Retinal pigment epithelial cell (primary cell): ENCODE results near the gene MFAP5.

Experiments
- DNase-seq: peaks from one replicate; pipeline ENCODE4 v3.0.0-alpha.2; 2010; ENCODE audit warnings: low read depth
- H3K4me3 ChIP-seq: 2 replicates; pipeline ENCODE4 v1.5.1; 2011; ENCODE audit warnings: mild to moderate bottlenecking, low read length, control low read depth, moderate library complexity
- TF ChIP-seq, protein P1 (sequence below): conservative IDR thresholded peaks from 2 replicates; pipeline ENCODE4 v1.5.1; 2011; ENCODE audit warnings: low read depth, low read length, control low read depth, inconsistent platforms

MFAP5 gene, protein sequence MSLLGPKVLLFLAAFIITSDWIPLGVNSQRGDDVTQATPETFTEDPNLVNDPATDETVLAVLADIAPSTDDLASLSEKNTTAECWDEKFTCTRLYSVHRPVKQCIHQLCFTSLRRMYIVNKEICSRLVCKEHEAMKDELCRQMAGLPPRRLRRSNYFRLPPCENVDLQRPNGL

DNA sequence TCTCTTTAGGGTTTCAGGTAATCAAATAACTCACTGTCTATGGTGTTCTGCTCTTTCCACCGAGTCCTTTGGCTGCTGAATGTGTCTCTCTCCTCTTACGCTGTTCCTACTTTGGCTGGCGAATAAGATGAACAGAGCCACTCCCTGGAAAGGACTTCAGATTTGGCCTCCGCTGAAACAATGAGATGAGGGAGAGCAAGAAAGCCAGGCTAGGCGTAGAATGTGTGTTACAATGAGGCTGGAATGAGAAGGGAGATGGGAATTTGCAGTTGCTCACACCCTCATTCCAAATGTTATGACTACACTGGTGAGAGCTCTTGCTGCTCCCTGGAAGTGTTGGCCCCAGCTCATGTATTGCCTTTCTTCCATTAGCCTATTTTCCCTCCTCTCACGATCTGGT, at the start of gene MFAP5:
Gene MFAP5, minus strand, starts transcription at position 234 of the 400 bp plus-strand sequence. CDS start 722 bp downstream, outside the sequence.
- DNase-seq, result no peak
- TF ChIP-seq, protein P1, sequence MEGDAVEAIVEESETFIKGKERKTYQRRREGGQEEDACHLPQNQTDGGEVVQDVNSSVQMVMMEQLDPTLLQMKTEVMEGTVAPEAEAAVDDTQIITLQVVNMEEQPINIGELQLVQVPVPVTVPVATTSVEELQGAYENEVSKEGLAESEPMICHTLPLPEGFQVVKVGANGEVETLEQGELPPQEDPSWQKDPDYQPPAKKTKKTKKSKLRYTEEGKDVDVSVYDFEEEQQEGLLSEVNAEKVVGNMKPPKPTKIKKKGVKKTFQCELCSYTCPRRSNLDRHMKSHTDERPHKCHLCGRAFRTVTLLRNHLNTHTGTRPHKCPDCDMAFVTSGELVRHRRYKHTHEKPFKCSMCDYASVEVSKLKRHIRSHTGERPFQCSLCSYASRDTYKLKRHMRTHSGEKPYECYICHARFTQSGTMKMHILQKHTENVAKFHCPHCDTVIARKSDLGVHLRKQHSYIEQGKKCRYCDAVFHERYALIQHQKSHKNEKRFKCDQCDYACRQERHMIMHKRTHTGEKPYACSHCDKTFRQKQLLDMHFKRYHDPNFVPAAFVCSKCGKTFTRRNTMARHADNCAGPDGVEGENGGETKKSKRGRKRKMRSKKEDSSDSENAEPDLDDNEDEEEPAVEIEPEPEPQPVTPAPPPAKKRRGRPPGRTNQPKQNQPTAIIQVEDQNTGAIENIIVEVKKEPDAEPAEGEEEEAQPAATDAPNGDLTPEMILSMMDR, result no peak
- H3K4me3 ChIP-seq, result no peak within 1 kb of the TSS

DNA sequence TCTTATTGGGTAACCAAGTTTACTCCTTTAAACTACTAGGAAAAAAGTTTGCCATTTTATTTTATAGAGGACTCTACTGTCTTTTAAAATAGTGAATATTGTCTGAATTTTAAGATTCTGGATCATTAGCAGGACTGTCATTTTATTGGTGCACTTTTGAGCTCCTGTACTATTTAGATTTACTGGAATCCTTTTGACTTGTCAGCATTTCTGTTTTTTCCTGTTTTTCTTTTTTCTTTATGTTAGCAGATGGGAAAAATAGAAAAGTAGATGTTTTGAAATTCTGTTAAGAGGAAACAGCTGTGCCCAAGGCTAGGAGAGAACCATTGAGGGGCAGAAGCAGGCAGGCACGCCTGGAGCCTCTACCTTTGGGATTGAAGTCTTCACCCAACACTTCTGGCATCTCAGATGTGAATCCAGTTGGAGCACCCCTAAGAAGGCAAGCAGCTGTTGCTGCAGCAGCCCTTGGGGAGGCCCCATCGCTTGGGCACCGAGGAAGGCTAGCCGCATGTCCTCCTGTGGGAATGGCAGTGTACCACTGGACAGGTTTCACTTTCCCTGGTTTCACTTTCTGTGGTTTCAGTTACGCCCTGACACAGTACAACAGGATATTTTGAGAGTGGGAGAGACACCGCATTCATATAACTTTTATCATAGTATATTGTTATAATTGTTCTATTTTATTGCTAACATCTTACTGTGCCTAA, 46.7 kb upstream of the MFAP5 start:
- TF ChIP-seq, protein P1, result no peak
- H3K4me3 ChIP-seq, result no peak overlapping the region
- no peak for DNase-seq

DNA sequence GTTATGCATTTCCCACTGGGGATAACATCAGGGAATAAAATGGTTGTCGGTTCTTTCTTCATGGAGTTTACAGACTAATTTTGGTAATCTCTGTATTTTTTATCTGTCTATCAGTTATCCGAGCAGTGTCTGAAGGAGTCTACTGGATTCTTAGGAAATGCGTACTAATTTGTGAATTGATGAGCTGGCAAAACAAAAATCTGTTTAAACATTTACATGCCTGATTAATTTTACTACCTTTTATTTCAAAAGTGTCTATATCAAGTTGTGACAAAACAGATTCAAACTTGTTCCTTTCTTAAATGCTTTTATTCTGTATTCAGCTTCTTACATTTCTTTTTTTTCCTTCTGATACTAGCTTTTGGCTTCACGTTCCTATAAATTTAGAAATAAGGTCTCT, 39.5 kb upstream of the MFAP5 start:
- H3K4me3 ChIP-seq, result no peak overlapping the region
- TF ChIP-seq, protein P1, result no peak
- no peak for DNase-seq

DNA sequence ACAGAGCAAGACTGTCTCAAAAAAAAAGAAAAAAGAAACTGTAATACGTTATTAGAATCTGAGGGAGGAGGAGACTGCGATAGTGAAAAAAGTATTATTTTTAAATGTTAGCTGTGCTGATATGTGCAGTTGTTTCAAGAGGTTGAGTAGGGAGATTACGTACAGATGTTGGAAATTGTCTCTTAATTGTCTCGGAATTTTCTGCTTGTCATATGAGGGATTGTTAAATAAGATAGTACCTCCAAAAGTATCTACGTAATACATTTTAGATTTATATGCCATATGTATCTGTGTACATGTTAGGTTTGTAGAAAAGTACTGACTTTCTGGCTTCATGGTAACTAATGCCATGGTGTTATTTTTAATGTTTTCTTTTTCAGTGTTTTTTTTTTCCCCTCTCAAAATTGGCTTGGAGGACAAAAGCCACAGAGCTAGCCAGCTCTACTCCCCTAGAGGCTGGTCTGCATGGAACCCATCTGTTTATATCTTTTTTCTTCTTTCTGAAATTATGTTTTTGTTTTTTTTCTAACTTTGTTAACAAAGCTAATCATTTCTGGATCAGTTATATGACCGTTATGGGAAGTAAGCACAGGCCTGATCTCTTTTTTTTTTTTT, 38.5 kb upstream of the MFAP5 start:
- no peak overlapping the region for H3K4me3 ChIP-seq
- TF ChIP-seq, protein P1, result no peak
- no peak for DNase-seq

DNA sequence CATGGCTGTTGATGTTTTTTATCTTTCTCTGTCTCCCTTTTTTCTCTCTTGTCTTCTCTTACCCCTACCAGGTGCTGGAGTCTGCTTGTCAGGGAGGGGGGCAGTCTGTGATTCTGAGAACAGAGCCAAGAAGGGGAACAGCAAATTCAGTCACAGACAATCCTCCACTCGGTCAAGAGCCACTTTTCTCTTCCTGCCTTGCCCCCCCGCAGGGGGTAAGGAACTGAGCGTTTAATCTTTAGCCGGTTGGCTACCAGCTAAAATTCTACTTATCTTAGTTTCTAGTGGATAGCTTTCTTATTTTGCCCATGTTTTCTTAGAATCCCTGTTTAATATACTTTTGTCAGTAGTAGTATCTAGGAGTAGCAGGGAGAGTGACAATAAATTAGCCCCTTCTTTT, 37.1 kb upstream of the MFAP5 start:
- no peak overlapping the region for H3K4me3 ChIP-seq
- no peak for DNase-seq
- TF ChIP-seq, protein P1, result no peak

DNA sequence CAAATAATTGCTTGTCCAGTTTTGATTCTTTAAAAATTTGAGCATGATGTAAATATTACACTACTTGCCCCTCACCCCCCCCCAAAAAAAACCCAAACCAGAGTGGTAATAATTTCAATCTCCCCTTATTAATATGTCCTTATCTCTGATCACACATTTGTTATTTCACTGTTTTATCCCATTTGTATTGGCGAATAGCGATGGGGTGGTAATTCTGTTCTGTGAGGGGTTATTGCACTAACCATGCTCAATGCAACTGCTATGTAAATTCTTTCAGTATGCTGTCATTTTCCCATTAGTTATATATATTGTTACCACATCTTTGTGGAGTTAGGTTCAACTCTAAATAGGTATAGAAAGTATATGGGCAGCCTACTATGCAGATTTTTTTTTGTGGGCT, 36.3 kb upstream of the MFAP5 start:
- H3K4me3 ChIP-seq, result peak overlapping the region; percentile 77
- TF ChIP-seq, protein P1, result no peak
- no peak for DNase-seq
